Activated CD4-positive, alpha-beta T cell treated with anti-CD3 and anti-CD28 coated beads, Interleukin-2, amount 10 ng/mL, durations not matched to agents 7 days and 5 days (primary cell): ENCODE results near the gene CLDN18. TPM values are rescaled to one million over a fixed set of nuclear protein-coding genes. Genes with fewer than 3 reads are reported as not detected.

Experiments used
- CTCF ChIA-PET: fragments of 350-600 bp; sonication (Branson Sonifier 250); formaldehyde crosslinking; loops from one replicate; lab custom pipeline; 2021; ENCODE audit warnings: antibody characterized with exemption; lab: Charles Lee
- POLR2A ChIA-PET: fragments of 350-600 bp; sonication (Branson Sonifier 250); formaldehyde crosslinking; loops from one replicate; lab custom pipeline; 2021; ENCODE audit warnings: antibody characterized with exemption; lab: Charles Lee
- DNase-seq: peaks from one replicate; pipeline ENCODE4 v3.0.0-alpha.2; 2020
- H3K27ac Mint-ChIP-seq: one replicate; pipeline ENCODE4 v1.8.0; 2021; ENCODE audit warnings: mild to moderate bottlenecking, moderate library complexity, mixed read lengths
- H3K27me3 Mint-ChIP-seq: one replicate; pipeline ENCODE4 v1.8.0; 2021; ENCODE audit warnings: mixed read lengths
- H3K36me3 Mint-ChIP-seq: one replicate; pipeline ENCODE4 v1.8.0; 2021; ENCODE audit warnings: low read depth, mixed read lengths
- H3K4me1 Mint-ChIP-seq: one replicate; pipeline ENCODE4 v1.8.0; 2021; ENCODE audit warnings: mixed read lengths
- H3K4me3 Mint-ChIP-seq: one replicate; pipeline ENCODE4 v1.8.0; 2021; ENCODE audit warnings: mild to moderate bottlenecking, moderate library complexity, mixed read lengths
- H3K9me3 Mint-ChIP-seq: one replicate; pipeline ENCODE4 v1.8.0; 2021; ENCODE audit warnings: mixed read lengths
- total RNA-seq, 2 experiments: library from RNA; stranded (reverse); gene quantifications; one replicate each; pipeline ENCODE4 v1.2.3, GENCODE V29; 2021

Gene CLDN18
- total RNA-seq, 2 experiments from 2014 or later = not detected

- H3K9me3 Mint-ChIP-seq = no peaks in the 10 kb centered on the region
- H3K4me1 Mint-ChIP-seq = no peaks in the 10 kb centered on the region
- H3K27ac Mint-ChIP-seq = no peak overlapping the region
- H3K4me3 Mint-ChIP-seq = no peak overlapping the region
- CTCF ChIA-PET = no interaction called here
- POLR2A ChIA-PET = no interaction called here
- H3K36me3 Mint-ChIP-seq = no peaks in the 10 kb centered on the region
- H3K27me3 Mint-ChIP-seq = peaks cover 8% of the 10 kb centered on the region
- no peak for DNase-seq
Measured at GRCh38 chr3:138003069-138003468, 6.9 kb upstream of the CLDN18 start.

- Mint-ChIP-seq H3K9me3 (no peaks in the 10 kb centered on the region), H3K27me3 (peaks cover 8% of the 10 kb centered on the region), H3K36me3 (no peaks in the 10 kb centered on the region), H3K4me3 (no peak overlapping the region), H3K27ac (no peak overlapping the region), H3K4me1 (no peaks in the 10 kb centered on the region)
- ChIA-PET CTCF (no interaction called here), POLR2A (no interaction called here)
- no peak for DNase-seq
Measured at GRCh38 chr3:138005627-138006026, 4.3 kb upstream of the CLDN18 start.

GRCh38 chr3:138007898-138008297 lies 2.1 kb upstream of the CLDN18 start:
- Mint-ChIP-seq H3K4me1 (no peaks in the 10 kb centered on the region), H3K36me3 (no peaks in the 10 kb centered on the region), H3K27ac (no peak overlapping the region), H3K4me3 (no peak overlapping the region), H3K27me3 (peaks cover 8% of the 10 kb centered on the region), H3K9me3 (no peaks in the 10 kb centered on the region)
- no peak for DNase-seq
- ChIA-PET POLR2A (no interaction called here), CTCF (no interaction called here)

GRCh38 chr3:138010273-138010590 lies 267 bp downstream of the CLDN18 start:
- H3K27ac Mint-ChIP-seq = no peak overlapping the region
- no peaks in the 10 kb centered on the region for H3K9me3 Mint-ChIP-seq
- no peak for DNase-seq
- no peaks in the 10 kb centered on the region for H3K36me3 Mint-ChIP-seq
- H3K4me3 Mint-ChIP-seq = no peak overlapping the region
- CTCF ChIA-PET = no interaction called here
- peaks cover 8% of the 10 kb centered on the region for H3K27me3 Mint-ChIP-seq
- POLR2A ChIA-PET = no interaction called here
- H3K4me1 Mint-ChIP-seq = no peaks in the 10 kb centered on the region

- DNase-seq = no peak
- H3K4me3 Mint-ChIP-seq = no peak overlapping the region
- no peaks in the 10 kb centered on the region for H3K9me3 Mint-ChIP-seq
- ChIA-PET POLR2A (no interaction called here), CTCF (no interaction called here)
- peaks cover 4% of the 10 kb centered on the region for H3K27me3 Mint-ChIP-seq
- H3K36me3 Mint-ChIP-seq = no peaks in the 10 kb centered on the region
- H3K27ac Mint-ChIP-seq = no peak overlapping the region
- H3K4me1 Mint-ChIP-seq = no peaks in the 10 kb centered on the region
Measured at GRCh38 chr3:138011722-138012121, 1.8 kb downstream of the CLDN18 start.

GRCh38 chr3:138012526-138012925 lies 2.6 kb downstream of the CLDN18 start:
- no peak overlapping the region for H3K27ac Mint-ChIP-seq
- H3K4me1 Mint-ChIP-seq = no peaks in the 10 kb centered on the region
- H3K4me3 Mint-ChIP-seq = no peak overlapping the region
- H3K27me3 Mint-ChIP-seq = no peaks in the 10 kb centered on the region
- no peak for DNase-seq
- no peaks in the 10 kb centered on the region for H3K9me3 Mint-ChIP-seq
- ChIA-PET POLR2A (no interaction called here), CTCF (no interaction called here)
- H3K36me3 Mint-ChIP-seq = no peaks in the 10 kb centered on the region

GRCh38 chr3:138016065-138016464 lies 6.1 kb downstream of the CLDN18 start:
- DNase-seq = no peak
- Mint-ChIP-seq H3K4me3 (no peak overlapping the region), H3K9me3 (no peaks in the 10 kb centered on the region), H3K36me3 (no peaks in the 10 kb centered on the region), H3K27ac (no peak overlapping the region), H3K27me3 (no peaks in the 10 kb centered on the region), H3K4me1 (no peaks in the 10 kb centered on the region)
- ChIA-PET CTCF (no interaction called here), POLR2A (no interaction called here)

- Mint-ChIP-seq H3K36me3 (no peaks in the 10 kb centered on the region), H3K27me3 (no peaks in the 10 kb centered on the region), H3K4me3 (no peak overlapping the region), H3K4me1 (no peaks in the 10 kb centered on the region), H3K9me3 (no peaks in the 10 kb centered on the region), H3K27ac (no peak overlapping the region)
- ChIA-PET CTCF (interaction anchor here (1.4 kb wide), 1 partner anchor 12 kb away, joined by 4 read pairs; no protein-coding TSS in a partner anchor), POLR2A (no interaction called here)
- no peak for DNase-seq
Measured at GRCh38 chr3:138019281-138020069, 9.5 kb downstream of the CLDN18 start.

GRCh38 chr3:138023754-138024153 lies 13.8 kb downstream of the CLDN18 start:
- Mint-ChIP-seq H3K36me3 (no peaks in the 10 kb centered on the region), H3K9me3 (no peaks in the 10 kb centered on the region), H3K4me3 (no peak overlapping the region), H3K27ac (no peak overlapping the region), H3K4me1 (no peaks in the 10 kb centered on the region), H3K27me3 (no peaks in the 10 kb centered on the region)
- CTCF ChIA-PET = no interaction called here
- DNase-seq = no peak
- POLR2A ChIA-PET = no interaction called here

- Mint-ChIP-seq H3K4me3 (no peak overlapping the region), H3K27ac (no peak overlapping the region)
- CTCF ChIA-PET = no interaction called here
Measured at GRCh38 chr3:138025553-138025952, 15.6 kb downstream of the CLDN18 start.

GRCh38 chr3:138027821-138028220 lies 17.9 kb downstream of the CLDN18 start:
- Mint-ChIP-seq H3K9me3 (no peaks in the 10 kb centered on the region), H3K4me3 (no peak overlapping the region), H3K4me1 (no peaks in the 10 kb centered on the region), H3K27ac (no peak overlapping the region), H3K36me3 (no peaks in the 10 kb centered on the region), H3K27me3 (peaks cover 4% of the 10 kb centered on the region)
- DNase-seq = no peak
- POLR2A ChIA-PET = no interaction called here
- CTCF ChIA-PET = interaction anchor here (0.6 to 1.1 kb wide), 2 partner anchors 15 to 152 kb away, joined by 3 read pairs; no protein-coding TSS in a partner anchor

More at GRCh38 chr3:138025553-138025952, 15.6 kb downstream of the CLDN18 start:
- POLR2A ChIA-PET = no interaction called here
- DNase-seq = no peak
- Mint-ChIP-seq H3K4me1 (no peaks in the 10 kb centered on the region), H3K36me3 (no peaks in the 10 kb centered on the region), H3K27me3 (no peaks in the 10 kb centered on the region), H3K9me3 (no peaks in the 10 kb centered on the region)

- ChIA-PET POLR2A (no interaction called here), CTCF (interaction anchor here (0.7 to 1.9 kb wide), 3 partner anchors 11 to 14 kb away, joined by 4 to 6 read pairs (median 4); no protein-coding TSS in a partner anchor)
- no peak overlapping the region for H3K4me3 Mint-ChIP-seq
- DNase-seq = no peak
- H3K36me3 Mint-ChIP-seq = no peaks in the 10 kb centered on the region
- H3K9me3 Mint-ChIP-seq = no peaks in the 10 kb centered on the region
- H3K4me1 Mint-ChIP-seq = no peaks in the 10 kb centered on the region
- H3K27me3 Mint-ChIP-seq = peaks cover 13% of the 10 kb centered on the region
- no peak overlapping the region for H3K27ac Mint-ChIP-seq
Measured at GRCh38 chr3:138030734-138031280, 20.8 kb downstream of the CLDN18 start.

- ChIA-PET POLR2A (no interaction called here), CTCF (interaction anchor here (1.8 to 1.9 kb wide), 2 partner anchors 11 to 12 kb away, joined by 4 to 6 read pairs; no protein-coding TSS in a partner anchor)
- Mint-ChIP-seq H3K27ac (no peak overlapping the region), H3K4me3 (no peak overlapping the region), H3K27me3 (peaks cover 14% of the 10 kb centered on the region), H3K9me3 (no peaks in the 10 kb centered on the region), H3K36me3 (no peaks in the 10 kb centered on the region), H3K4me1 (no peaks in the 10 kb centered on the region)
- no peak for DNase-seq
Measured at GRCh38 chr3:138031536-138031935, 21.6 kb downstream of the CLDN18 start.
